Measurements from ENCODE around the gene PAFAH1B1. TPM values are rescaled to one million over a fixed set of nuclear protein-coding genes. Genes with fewer than 3 reads are reported as not detected.

Gene PAFAH1B1
- total and polyA plus RNA-seq, 2 experiments from 2014 or later = 69.9 to 71.7 TPM

DNA sequence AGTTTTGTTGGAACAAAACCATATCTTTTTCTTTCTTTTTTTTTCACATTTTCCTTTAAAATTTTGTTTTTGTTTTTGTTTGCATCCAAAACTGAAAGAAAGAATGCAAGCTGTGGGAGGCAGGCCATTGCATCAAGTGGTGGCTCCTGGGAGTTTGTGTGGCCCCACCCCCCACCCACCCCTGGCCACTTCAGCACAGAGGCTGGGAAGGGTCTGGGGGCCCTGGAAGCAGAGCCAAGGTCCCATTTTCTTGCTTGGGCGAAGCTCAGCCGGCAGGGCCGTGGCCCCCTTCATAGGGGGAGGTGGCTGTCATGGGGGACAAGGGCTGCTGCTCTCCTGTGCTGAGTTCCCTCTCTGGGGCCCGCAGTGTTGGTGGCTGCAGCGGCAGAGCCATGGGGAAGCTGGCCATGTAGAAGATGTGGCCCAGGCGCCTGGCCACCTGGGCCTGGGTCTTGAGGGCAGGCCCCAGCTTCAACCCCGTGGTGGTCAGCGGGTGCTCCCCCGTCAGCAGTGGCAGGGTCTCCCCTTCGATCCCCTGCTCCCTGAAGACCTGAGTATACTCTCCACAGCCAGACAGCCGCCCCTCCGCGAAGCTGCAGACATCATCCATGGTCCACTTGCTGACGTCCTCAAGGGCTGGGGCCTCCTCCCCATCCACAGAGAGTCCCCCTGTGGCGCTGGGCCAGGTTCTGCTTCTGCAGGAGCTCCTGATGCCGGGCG lies 19.8 kb downstream of the PAFAH1B1 start (continued):
- TF ChIP-seq, protein P1, sequence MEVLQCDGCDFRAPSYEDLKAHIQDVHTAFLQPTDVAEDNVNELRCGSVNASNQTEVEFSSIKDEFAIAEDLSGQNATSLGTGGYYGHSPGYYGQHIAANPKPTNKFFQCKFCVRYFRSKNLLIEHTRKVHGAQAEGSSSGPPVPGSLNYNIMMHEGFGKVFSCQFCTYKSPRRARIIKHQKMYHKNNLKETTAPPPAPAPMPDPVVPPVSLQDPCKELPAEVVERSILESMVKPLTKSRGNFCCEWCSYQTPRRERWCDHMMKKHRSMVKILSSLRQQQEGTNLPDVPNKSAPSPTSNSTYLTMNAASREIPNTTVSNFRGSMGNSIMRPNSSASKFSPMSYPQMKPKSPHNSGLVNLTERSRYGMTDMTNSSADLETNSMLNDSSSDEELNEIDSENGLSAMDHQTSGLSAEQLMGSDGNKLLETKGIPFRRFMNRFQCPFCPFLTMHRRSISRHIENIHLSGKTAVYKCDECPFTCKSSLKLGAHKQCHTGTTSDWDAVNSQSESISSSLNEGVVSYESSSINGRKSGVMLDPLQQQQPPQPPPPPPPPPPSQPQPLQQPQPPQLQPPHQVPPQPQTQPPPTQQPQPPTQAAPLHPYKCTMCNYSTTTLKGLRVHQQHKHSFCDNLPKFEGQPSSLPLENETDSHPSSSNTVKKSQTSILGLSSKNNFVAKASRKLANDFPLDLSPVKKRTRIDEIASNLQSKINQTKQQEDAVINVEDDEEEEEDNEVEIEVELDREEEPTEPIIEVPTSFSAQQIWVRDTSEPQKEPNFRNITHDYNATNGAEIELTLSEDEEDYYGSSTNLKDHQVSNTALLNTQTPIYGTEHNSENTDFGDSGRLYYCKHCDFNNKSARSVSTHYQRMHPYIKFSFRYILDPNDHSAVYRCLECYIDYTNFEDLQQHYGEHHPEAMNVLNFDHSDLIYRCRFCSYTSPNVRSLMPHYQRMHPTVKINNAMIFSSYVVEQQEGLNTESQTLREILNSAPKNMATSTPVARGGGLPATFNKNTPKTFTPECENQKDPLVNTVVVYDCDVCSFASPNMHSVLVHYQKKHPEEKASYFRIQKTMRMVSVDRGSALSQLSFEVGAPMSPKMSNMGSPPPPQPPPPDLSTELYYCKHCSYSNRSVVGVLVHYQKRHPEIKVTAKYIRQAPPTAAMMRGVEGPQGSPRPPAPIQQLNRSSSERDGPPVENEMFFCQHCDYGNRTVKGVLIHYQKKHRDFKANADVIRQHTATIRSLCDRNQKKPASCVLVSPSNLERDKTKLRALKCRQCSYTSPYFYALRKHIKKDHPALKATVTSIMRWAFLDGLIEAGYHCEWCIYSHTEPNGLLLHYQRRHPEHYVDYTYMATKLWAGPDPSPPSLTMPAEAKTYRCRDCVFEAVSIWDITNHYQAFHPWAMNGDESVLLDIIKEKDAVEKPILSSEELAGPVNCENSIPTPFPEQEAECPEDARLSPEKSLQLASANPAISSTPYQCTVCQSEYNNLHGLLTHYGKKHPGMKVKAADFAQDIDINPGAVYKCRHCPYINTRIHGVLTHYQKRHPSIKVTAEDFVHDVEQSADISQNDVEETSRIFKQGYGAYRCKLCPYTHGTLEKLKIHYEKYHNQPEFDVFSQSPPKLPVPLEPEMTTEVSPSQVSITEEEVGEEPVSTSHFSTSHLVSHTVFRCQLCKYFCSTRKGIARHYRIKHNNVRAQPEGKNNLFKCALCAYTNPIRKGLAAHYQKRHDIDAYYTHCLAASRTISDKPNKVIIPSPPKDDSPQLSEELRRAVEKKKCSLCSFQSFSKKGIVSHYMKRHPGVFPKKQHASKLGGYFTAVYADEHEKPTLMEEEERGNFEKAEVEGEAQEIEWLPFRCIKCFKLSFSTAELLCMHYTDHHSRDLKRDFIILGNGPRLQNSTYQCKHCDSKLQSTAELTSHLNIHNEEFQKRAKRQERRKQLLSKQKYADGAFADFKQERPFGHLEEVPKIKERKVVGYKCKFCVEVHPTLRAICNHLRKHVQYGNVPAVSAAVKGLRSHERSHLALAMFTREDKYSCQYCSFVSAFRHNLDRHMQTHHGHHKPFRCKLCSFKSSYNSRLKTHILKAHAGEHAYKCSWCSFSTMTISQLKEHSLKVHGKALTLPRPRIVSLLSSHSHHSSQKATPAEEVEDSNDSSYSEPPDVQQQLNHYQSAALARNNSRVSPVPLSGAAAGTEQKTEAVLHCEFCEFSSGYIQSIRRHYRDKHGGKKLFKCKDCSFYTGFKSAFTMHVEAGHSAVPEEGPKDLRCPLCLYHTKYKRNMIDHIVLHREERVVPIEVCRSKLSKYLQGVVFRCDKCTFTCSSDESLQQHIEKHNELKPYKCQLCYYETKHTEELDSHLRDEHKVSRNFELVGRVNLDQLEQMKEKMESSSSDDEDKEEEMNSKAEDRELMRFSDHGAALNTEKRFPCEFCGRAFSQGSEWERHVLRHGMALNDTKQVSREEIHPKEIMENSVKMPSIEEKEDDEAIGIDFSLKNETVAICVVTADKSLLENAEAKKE (CRISPR knock-in tag; IDR thresholded peaks at IDR 0.05) = no peak

DNA sequence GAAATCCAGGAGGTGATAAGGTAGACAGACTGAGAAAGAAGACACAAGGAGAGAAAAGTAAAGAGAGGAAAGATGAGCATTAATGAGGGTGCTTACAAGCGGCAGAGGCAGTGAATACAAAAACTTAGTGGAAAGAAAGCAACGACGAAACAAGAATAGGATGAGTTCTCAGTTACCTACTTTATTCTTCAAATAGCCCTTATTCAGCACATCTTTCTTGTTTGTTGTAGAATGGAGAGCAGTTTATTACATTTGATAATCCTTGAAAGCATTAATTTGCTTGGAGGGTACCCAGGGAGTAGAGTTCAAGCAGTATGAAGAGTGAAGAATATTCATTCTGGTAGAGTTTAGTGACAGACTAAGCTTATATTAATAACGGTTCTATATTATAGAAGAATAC lies 22.4 kb downstream of the PAFAH1B1 start:
- DNase-seq (ENCODE audit: low spot score) (no peak), ATAC-seq (no peak)
- Mint-ChIP-seq H3K4me1 (peaks cover 8% of the 10 kb centered on the region), H3K4me3 (no peak overlapping the region), H3K27ac (no peak overlapping the region), H3K9me3 (0 out of 3 replicates have a peak, but pooled peaks cover under 1% of the 10 kb centered on the region), H3K36me3 (ENCODE audit: low read depth) (peaks cover 14% of the 10 kb centered on the region), H3K27me3 (ENCODE audit: insufficient read depth, low read depth, poor library complexity) (peaks cover 2% of the 10 kb centered on the region)
- H3F3A ChIP-seq (replicated peaks; ENCODE audit: low read depth) = no peaks in the 10 kb centered on the region; the same call in 1 of the 2 replicates
- H3K4me2 ChIP-seq = no peak overlapping the region
- no peak overlapping the region for H3K27ac ChIP-seq (ENCODE audit: low read depth)
- no peak overlapping the region for H3K4me3 ChIP-seq
- no peaks in the 10 kb centered on the region for H3K9me2 ChIP-seq (ENCODE audit: insufficient read depth)
- peaks cover 9% of the 10 kb centered on the region for H3K4me1 ChIP-seq (ENCODE audit: insufficient read depth)
- no peak overlapping the region for H2AFZ ChIP-seq
- H4K20me1 ChIP-seq (replicated peaks; ENCODE audit: insufficient read depth) = peaks cover 67% of the 10 kb centered on the region
- H3K36me3 ChIP-seq (ENCODE audit: insufficient read depth) = no peaks in the 10 kb centered on the region
- peaks cover 100% of the 10 kb centered on the region for H3K79me2 ChIP-seq (replicated peaks; ENCODE audit: insufficient read depth)
- no peaks in the 10 kb centered on the region for H3K27me3 ChIP-seq (ENCODE audit: insufficient read depth)
- TF ChIP-seq NANOG (IDR thresholded peaks at IDR 0.05; ENCODE audit: borderline replicate concordance) (no peak), STAT1 (IDR thresholded peaks at IDR 0.05; ENCODE audit: unreplicated experiment) (no peak), ZNF114 (CRISPR knock-in tag; IDR thresholded peaks at IDR 0.05) (no peak), CTCF (conservative IDR thresholded peaks at IDR 0.05; ENCODE audit: low read depth in 2 of 2) (no peak), POLR2AphosphoS5 (IDR thresholded peaks at IDR 0.05; ENCODE audit: low read depth) (no peak), ZNF331 (CRISPR knock-in tag; IDR thresholded peaks at IDR 0.05; ENCODE audit: low read depth) (no peak), JUNB (IDR thresholded peaks at IDR 0.05; ENCODE audit: unreplicated experiment) (no peak)
- TF ChIP-seq, protein P2, sequence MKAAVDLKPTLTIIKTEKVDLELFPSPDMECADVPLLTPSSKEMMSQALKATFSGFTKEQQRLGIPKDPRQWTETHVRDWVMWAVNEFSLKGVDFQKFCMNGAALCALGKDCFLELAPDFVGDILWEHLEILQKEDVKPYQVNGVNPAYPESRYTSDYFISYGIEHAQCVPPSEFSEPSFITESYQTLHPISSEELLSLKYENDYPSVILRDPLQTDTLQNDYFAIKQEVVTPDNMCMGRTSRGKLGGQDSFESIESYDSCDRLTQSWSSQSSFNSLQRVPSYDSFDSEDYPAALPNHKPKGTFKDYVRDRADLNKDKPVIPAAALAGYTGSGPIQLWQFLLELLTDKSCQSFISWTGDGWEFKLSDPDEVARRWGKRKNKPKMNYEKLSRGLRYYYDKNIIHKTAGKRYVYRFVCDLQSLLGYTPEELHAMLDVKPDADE (IDR thresholded peaks at IDR 0.05) = no peak
- TF ChIP-seq, protein P3, sequence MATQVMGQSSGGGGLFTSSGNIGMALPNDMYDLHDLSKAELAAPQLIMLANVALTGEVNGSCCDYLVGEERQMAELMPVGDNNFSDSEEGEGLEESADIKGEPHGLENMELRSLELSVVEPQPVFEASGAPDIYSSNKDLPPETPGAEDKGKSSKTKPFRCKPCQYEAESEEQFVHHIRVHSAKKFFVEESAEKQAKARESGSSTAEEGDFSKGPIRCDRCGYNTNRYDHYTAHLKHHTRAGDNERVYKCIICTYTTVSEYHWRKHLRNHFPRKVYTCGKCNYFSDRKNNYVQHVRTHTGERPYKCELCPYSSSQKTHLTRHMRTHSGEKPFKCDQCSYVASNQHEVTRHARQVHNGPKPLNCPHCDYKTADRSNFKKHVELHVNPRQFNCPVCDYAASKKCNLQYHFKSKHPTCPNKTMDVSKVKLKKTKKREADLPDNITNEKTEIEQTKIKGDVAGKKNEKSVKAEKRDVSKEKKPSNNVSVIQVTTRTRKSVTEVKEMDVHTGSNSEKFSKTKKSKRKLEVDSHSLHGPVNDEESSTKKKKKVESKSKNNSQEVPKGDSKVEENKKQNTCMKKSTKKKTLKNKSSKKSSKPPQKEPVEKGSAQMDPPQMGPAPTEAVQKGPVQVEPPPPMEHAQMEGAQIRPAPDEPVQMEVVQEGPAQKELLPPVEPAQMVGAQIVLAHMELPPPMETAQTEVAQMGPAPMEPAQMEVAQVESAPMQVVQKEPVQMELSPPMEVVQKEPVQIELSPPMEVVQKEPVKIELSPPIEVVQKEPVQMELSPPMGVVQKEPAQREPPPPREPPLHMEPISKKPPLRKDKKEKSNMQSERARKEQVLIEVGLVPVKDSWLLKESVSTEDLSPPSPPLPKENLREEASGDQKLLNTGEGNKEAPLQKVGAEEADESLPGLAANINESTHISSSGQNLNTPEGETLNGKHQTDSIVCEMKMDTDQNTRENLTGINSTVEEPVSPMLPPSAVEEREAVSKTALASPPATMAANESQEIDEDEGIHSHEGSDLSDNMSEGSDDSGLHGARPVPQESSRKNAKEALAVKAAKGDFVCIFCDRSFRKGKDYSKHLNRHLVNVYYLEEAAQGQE (IDR thresholded peaks at IDR 0.05; ENCODE audit: unreplicated experiment) = no peak

All from GM23338 (cell line).